ENCODE measurements around the gene GJD3.

GJD3 gene

GRCh38 chr17:40361063-40361924, 3.2 kb downstream of the GJD3 start:
- H3K4me3 ChIP-seq (ENCODE audit: low read depth, low read length) = no peak overlapping the region
- DNase-seq (ENCODE audit: low read depth) = no peak
- TF ChIP-seq, protein P1, sequence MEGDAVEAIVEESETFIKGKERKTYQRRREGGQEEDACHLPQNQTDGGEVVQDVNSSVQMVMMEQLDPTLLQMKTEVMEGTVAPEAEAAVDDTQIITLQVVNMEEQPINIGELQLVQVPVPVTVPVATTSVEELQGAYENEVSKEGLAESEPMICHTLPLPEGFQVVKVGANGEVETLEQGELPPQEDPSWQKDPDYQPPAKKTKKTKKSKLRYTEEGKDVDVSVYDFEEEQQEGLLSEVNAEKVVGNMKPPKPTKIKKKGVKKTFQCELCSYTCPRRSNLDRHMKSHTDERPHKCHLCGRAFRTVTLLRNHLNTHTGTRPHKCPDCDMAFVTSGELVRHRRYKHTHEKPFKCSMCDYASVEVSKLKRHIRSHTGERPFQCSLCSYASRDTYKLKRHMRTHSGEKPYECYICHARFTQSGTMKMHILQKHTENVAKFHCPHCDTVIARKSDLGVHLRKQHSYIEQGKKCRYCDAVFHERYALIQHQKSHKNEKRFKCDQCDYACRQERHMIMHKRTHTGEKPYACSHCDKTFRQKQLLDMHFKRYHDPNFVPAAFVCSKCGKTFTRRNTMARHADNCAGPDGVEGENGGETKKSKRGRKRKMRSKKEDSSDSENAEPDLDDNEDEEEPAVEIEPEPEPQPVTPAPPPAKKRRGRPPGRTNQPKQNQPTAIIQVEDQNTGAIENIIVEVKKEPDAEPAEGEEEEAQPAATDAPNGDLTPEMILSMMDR (IDR thresholded peaks at IDR 0.05; ENCODE audit: insufficient read depth, low read depth, low read length, missing control alignments) = no peak

GRCh38 chr17:40360091-40360490, 4.4 kb downstream of the GJD3 start:
- no peak for DNase-seq (ENCODE audit: low read depth)
- H3K4me3 ChIP-seq (ENCODE audit: low read depth, low read length) = no peak overlapping the region
- TF ChIP-seq, protein P1 (IDR thresholded peaks at IDR 0.05; ENCODE audit: insufficient read depth, low read depth, low read length, missing control alignments) = no peak

DNA sequence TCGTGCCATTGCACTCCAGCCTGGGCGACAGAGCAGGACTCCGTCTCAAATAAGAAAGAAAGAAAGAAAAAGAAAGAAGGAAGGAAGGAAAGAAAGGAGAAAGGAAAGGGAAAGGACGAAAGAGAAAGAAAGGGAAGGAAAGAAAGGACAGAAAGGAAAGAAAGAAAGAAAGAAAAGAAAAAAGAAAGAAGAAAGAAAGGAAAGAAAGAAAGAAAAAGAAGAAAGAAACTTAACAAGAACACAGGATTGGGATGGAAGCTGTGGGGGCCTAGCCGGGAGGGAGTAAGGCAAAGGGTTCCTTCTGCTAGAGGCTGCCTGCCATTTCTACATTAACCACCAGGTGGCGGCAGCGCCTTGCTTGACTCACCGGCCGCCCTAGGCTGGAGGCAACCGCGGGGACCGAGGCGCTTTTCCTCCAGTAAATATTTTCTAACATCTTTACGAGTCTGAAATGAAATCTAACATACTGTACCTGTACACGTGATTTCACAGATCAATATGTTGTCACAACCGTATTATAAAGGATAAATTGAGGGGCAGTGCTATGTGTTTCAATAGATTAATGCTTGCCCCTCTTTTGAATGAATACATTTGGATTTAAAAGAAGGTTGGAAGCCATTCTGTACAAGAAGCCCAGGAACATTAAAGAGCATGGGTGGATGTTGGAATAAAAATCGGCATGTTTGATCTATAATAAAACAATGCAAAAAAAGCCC, 6.1 kb downstream of the GJD3 start:
- TF ChIP-seq, protein P1 (IDR thresholded peaks at IDR 0.05; ENCODE audit: insufficient read depth, low read depth, low read length, missing control alignments) = peak; percentile 91
- H3K4me3 ChIP-seq (ENCODE audit: low read depth, low read length) = no peak overlapping the region
- peak; percentile 88 for DNase-seq (ENCODE audit: low read depth)

DNA sequence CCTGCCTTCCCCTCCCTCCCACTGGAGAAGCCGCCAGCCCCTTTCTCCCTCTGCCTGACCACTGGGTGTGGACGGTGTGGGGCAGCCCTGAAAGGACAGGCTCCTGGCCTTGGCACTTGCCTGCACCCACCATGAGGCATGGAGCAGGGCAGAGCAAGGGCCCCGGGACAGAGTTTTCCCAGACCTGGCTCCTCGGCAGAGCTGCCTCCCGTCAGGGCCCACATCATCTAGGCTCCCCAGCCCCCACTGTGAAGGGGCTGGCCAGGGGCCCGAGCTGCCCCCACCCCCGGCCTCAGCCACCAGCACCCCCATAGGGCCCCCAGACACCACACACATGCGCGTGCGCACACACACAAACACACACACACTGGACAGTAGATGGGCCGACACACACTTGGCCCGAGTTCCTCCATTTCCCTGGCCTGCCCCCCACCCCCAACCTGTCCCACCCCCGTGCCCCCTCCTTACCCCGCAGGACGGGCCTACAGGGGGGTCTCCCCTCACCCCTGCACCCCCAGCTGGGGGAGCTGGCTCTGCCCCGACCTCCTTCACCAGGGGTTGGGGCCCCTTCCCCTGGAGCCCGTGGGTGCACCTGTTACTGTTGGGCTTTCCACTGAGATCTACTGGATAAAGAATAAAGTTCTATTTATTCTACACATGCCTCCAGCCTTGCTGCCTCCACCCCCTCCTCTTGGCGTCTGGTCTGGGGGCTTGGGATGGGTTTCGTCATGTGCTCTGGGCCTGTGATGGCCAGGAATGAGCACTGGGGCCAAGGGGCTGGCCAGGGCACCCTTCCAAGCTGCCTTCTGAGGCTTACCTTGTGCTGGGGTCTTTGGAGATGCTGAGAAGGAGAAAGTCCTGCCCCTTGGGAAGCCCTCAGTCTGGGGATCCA, 7.3 kb downstream of the GJD3 start:
- TF ChIP-seq, protein P1 (IDR thresholded peaks at IDR 0.05; ENCODE audit: insufficient read depth, low read depth, low read length, missing control alignments) = no peak
- DNase-seq (ENCODE audit: low read depth) = no peak
- no peak overlapping the region for H3K4me3 ChIP-seq (ENCODE audit: low read depth, low read length)

- TF ChIP-seq, protein P1 (IDR thresholded peaks at IDR 0.05; ENCODE audit: insufficient read depth, low read depth, low read length, missing control alignments) = no peak
- no peak for DNase-seq (ENCODE audit: low read depth)
- no peak overlapping the region for H3K4me3 ChIP-seq (ENCODE audit: low read depth, low read length)
Measured at GRCh38 chr17:40355804-40356758, 8.5 kb downstream of the GJD3 start.

All from GM12865 (cell line).